HepG2 (cell line): Measurements from ENCODE around the gene CDC42SE1. TPM values are rescaled to one million over a fixed set of nuclear protein-coding genes. Genes with fewer than 3 reads are reported as not detected.

Experiments used
- ADNP ChIP-seq: sonication (generic); formaldehyde crosslinking; IDR thresholded peaks from 2 replicates; pipeline ENCODE4 v1.4.0; 2020; ENCODE audit warnings: missing genetic modification reagents
- ARID2 ChIP-seq: sonication (generic); formaldehyde crosslinking; IDR thresholded peaks from 2 replicates; pipeline ENCODE4 v1.8.1; 2022; ENCODE audit warnings: mild to moderate bottlenecking, missing genetic modification reagents, borderline replicate concordance
- KAT8 ChIP-seq: IDR thresholded peaks from 2 replicates; pipeline ENCODE4 v1.6.1; 2016; ENCODE audit warnings: missing genetic modification reagents, missing compliant biosample characterization
- MAFK ChIP-seq, 2 experiments: IDR thresholded peaks in 1 of 2; conservative IDR thresholded peaks in 1 of 2; 2 replicates each; pipeline ENCODE4 v1.6.1; 2011; ENCODE audit warnings: improper control_type of control experiment in 2 of 2, low read length in 2 of 2
- MIER3 ChIP-seq: IDR thresholded peaks from 2 replicates; pipeline ENCODE4 v1.6.1; 2016; ENCODE audit warnings: missing compliant biosample characterization, borderline replicate concordance
- NCOA2 ChIP-seq: sonication (generic); formaldehyde crosslinking; IDR thresholded peaks from 2 replicates; pipeline ENCODE4 v1.8.0; 2022; ENCODE audit warnings: inconsistent platforms
- ZBTB3 ChIP-seq: sonication (generic); formaldehyde crosslinking; IDR thresholded peaks from 2 replicates; pipeline ENCODE4 v1.4.0; 2020; ENCODE audit warnings: low read depth, mild to moderate bottlenecking, moderate library complexity, missing genetic modification reagents, borderline replicate concordance
- ZFP82 ChIP-seq: sonication (generic); formaldehyde crosslinking; IDR thresholded peaks from 2 replicates; pipeline ENCODE4 v1.5.1; 2020; ENCODE audit warnings: mild to moderate bottlenecking, missing genetic modification reagents, borderline replicate concordance
- ZNF143 ChIP-seq: sonication (generic); formaldehyde crosslinking; IDR thresholded peaks from 2 replicates; pipeline ENCODE4 v1.4.0; 2020; ENCODE audit warnings: missing genetic modification reagents
- polyA plus RNA-seq, 8 experiments: library from polyadenylated mRNA; depleted of rRNA in 3 of 8; stranded (reverse) in 7 of 8; unstranded in 1 of 8; fragments of >200 nt; fragmentation: Illumina TruSeq in 4 of 8; extraction: Trizol in 4 of 8; gene quantifications; 2 replicates each; pipeline versions ENCODE4 v1.2.1 to v1.2.3, GENCODE V29; 2011 to 2016; ENCODE audit warnings: low read depth in 4 of 8, missing spikeins in 1 of 8, mixed read lengths in 1 of 8; ENCODE audit not compliant: insufficient read depth in 1 of 8
- total RNA-seq, 5 experiments: library from RNA; depleted of rRNA; stranded (reverse); fragments of >200 nt; fragmentation: Illumina TruSeq; extraction: Trizol; gene quantifications; 2 replicates each; pipeline ENCODE4 v1.2.3, GENCODE V29; 2016; ENCODE audit warnings: low read depth in 1 of 5
- TF ChIP-seq, protein P1 (sequence below): sonication (generic); formaldehyde crosslinking; IDR thresholded peaks from 2 replicates; pipeline ENCODE4 v1.8.1; 2023; ENCODE audit warnings: missing genetic modification reagents, inconsistent platforms, borderline replicate concordance
- TF ChIP-seq, protein P2 (sequence below): sonication (generic); formaldehyde crosslinking; conservative IDR thresholded peaks from 2 replicates; pipeline ENCODE4 v1.4.0; 2020; ENCODE audit warnings: missing genetic modification reagents
- TF ChIP-seq, protein P3 (sequence below): sonication (generic); formaldehyde crosslinking; IDR thresholded peaks from 2 replicates; pipeline ENCODE4 v1.5.1; 2020; ENCODE audit warnings: mild to moderate bottlenecking, missing genetic modification reagents, moderate library complexity
- TF ChIP-seq, protein P4 (sequence below): sonication (generic); IDR thresholded peaks from 2 replicates; pipeline ENCODE4 v1.6.1; 2016; ENCODE audit warnings: low read depth, borderline replicate concordance
- TF ChIP-seq, protein P5 (sequence below): sonication (generic); formaldehyde crosslinking; IDR thresholded peaks from 2 replicates; pipeline ENCODE4 v1.4.0; 2020; ENCODE audit warnings: missing genetic modification reagents
- TF ChIP-seq, protein P6 (sequence below): sonication (generic); formaldehyde crosslinking; IDR thresholded peaks from 2 replicates; pipeline ENCODE4 v1.5.1; 2020; ENCODE audit warnings: mild to moderate bottlenecking, missing genetic modification reagents
- TF ChIP-seq, protein P7 (sequence below): sonication (generic); formaldehyde crosslinking; IDR thresholded peaks from 2 replicates; pipeline ENCODE4 v1.4.0; 2020; ENCODE audit warnings: missing genetic modification reagents

CDC42SE1 gene
- total and polyA plus RNA-seq, 2 of the 13 experiments (the other 11 are each of a cell fraction or from before 2014, with no cell fraction given), result 17.6 to 17.9 TPM

DNA sequence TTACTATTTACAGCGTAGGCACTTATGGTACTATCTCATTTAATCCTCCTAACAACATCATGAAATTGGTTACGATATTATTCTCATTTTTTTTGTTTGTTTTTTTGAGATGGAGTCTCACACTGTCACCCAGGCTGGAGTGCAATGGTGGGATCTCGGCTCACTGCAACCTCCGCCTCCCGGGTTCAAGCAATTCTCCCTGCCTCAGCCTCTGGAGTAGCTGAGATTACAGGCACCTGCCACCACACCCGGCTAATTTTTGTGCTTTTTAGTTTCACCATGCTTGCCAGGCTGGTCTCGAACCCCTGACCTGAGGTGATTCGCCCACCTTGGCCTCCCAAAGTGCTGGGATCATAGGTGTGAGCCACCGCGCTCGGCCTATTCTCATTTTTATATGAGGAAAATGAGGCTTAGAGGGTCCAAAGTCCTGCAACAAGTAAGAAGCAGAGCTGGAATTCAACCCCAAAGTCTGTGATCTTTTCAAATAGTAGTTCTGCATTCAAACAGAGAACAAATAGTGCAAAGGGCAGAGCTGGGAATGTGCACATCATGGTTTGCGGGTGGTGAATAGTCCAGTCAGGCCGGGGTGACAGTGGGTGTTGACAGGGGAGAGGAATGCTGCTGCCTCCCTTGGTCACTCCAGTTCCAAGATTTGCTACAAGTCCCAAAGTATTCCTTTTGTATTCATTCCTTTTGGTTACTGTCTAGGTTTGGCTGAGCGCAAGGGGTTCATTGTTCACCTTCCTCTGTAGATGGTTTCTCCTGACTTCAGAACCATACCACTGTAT lies 46.5 kb downstream of the CDC42SE1 start (continued):
- TF ChIP-seq, protein P1, sequence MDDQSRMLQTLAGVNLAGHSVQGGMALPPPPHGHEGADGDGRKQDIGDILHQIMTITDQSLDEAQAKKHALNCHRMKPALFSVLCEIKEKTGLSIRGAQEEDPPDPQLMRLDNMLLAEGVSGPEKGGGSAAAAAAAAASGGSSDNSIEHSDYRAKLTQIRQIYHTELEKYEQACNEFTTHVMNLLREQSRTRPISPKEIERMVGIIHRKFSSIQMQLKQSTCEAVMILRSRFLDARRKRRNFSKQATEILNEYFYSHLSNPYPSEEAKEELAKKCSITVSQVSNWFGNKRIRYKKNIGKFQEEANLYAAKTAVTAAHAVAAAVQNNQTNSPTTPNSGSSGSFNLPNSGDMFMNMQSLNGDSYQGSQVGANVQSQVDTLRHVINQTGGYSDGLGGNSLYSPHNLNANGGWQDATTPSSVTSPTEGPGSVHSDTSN, result no peak
- TF ChIP-seq, protein P2, sequence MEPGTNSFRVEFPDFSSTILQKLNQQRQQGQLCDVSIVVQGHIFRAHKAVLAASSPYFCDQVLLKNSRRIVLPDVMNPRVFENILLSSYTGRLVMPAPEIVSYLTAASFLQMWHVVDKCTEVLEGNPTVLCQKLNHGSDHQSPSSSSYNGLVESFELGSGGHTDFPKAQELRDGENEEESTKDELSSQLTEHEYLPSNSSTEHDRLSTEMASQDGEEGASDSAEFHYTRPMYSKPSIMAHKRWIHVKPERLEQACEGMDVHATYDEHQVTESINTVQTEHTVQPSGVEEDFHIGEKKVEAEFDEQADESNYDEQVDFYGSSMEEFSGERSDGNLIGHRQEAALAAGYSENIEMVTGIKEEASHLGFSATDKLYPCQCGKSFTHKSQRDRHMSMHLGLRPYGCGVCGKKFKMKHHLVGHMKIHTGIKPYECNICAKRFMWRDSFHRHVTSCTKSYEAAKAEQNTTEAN (CRISPR knock-in tag), result 0 out of 2 replicates have a peak, but pooled peaks have one; percentile 48
- TF ChIP-seq ADNP (CRISPR knock-in tag) (peak; percentile 95), MIER3 (CRISPR knock-in tag) (peak; percentile 55; the same call in 1 of the 2 replicates), ZFP82 (CRISPR knock-in tag) (0 out of 2 replicates have a peak, but pooled peaks have one; percentile 48), NCOA2 (CRISPR knock-in tag) (peak; percentile 80), ZBTB3 (CRISPR knock-in tag) (peak; percentile 21; the same call in 1 of the 2 replicates), ZNF143 (CRISPR knock-in tag) (peak; percentile 26; the same call in 1 of the 2 replicates), MAFK (conservative IDR thresholded peaks at IDR 0.05 in 1 of 2, IDR thresholded peaks at IDR 0.05 in 1 of 2; ENCODE audit: low read length in 2 of 2) (peak; percentile 34 to 43; a peak in 2 of 4 replicates), ARID2 (0 out of 2 replicates have a peak, but pooled peaks have one; percentile 47), KAT8 (CRISPR knock-in tag) (peak; percentile 44)
- TF ChIP-seq, protein P3, sequence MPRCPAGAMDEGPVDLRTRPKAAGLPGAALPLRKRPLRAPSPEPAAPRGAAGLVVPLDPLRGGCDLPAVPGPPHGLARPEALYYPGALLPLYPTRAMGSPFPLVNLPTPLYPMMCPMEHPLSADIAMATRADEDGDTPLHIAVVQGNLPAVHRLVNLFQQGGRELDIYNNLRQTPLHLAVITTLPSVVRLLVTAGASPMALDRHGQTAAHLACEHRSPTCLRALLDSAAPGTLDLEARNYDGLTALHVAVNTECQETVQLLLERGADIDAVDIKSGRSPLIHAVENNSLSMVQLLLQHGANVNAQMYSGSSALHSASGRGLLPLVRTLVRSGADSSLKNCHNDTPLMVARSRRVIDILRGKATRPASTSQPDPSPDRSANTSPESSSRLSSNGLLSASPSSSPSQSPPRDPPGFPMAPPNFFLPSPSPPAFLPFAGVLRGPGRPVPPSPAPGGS (CRISPR knock-in tag), result peak; percentile 83; the same call in 1 of the 2 replicates
- TF ChIP-seq, protein P4, sequence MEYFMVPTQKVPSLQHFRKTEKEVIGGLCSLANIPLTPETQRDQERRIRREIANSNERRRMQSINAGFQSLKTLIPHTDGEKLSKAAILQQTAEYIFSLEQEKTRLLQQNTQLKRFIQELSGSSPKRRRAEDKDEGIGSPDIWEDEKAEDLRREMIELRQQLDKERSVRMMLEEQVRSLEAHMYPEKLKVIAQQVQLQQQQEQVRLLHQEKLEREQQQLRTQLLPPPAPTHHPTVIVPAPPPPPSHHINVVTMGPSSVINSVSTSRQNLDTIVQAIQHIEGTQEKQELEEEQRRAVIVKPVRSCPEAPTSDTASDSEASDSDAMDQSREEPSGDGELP, result peak; percentile 59; the same call in 1 of the 2 replicates
- TF ChIP-seq, protein P5, sequence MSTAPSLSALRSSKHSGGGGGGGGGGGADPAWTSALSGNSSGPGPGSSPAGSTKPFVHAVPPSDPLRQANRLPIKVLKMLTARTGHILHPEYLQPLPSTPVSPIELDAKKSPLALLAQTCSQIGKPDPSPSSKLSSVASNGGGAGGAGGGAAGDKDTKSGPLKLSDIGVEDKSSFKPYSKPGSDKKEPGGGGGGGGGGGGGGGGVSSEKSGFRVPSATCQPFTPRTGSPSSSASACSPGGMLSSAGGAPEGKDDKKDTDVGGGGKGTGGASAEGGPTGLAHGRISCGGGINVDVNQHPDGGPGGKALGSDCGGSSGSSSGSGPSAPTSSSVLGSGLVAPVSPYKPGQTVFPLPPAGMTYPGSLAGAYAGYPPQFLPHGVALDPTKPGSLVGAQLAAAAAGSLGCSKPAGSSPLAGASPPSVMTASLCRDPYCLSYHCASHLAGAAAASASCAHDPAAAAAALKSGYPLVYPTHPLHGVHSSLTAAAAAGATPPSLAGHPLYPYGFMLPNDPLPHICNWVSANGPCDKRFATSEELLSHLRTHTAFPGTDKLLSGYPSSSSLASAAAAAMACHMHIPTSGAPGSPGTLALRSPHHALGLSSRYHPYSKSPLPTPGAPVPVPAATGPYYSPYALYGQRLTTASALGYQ (CRISPR knock-in tag), result peak; percentile 65; the same call in 1 of the 2 replicates
- TF ChIP-seq, protein P6, sequence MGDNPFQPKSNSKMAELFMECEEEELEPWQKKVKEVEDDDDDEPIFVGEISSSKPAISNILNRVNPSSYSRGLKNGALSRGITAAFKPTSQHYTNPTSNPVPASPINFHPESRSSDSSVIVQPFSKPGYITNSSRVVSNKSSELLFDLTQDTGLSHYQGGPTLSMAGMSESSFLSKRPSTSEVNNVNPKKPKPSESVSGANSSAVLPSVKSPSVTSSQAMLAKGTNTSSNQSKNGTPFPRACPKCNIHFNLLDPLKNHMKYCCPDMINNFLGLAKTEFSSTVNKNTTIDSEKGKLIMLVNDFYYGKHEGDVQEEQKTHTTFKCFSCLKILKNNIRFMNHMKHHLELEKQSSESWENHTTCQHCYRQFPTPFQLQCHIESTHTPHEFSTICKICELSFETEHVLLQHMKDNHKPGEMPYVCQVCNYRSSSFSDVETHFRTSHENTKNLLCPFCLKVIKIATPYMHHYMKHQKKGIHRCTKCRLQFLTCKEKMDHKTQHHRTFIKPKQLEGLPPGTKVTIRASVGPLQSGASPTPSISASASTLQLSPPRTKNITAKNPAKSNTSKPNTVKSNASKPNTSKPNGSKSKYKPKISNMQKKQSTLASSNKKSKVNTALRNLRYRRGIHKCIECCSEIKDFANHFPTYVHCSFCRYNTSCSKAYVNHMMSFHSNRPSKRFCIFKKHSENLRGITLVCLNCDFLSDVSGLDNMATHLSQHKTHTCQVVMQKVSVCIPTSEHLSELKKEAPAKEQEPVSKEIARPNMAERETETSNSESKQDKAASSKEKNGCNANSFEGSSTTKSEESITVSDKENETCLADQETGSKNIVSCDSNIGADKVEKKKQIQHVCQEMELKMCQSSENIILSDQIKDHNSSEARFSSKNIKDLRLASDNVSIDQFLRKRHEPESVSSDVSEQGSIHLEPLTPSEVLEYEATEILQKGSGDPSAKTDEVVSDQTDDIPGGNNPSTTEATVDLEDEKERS, result peak; percentile 80; the same call in 1 of the 2 replicates
- TF ChIP-seq, protein P7, sequence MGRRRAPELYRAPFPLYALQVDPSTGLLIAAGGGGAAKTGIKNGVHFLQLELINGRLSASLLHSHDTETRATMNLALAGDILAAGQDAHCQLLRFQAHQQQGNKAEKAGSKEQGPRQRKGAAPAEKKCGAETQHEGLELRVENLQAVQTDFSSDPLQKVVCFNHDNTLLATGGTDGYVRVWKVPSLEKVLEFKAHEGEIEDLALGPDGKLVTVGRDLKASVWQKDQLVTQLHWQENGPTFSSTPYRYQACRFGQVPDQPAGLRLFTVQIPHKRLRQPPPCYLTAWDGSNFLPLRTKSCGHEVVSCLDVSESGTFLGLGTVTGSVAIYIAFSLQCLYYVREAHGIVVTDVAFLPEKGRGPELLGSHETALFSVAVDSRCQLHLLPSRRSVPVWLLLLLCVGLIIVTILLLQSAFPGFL (CRISPR knock-in tag), result no peak
